ENCODE results near the gene FMNL2. TPM values are rescaled to one million over a fixed set of nuclear protein-coding genes. Genes with fewer than 3 reads are reported as not detected.

Gene FMNL2
- total RNA-seq, 1 donor from 2014 or later = 3.4 TPM

GRCh38 chr2:152678808-152679207 is 343.8 kb downstream of the FMNL2 start:
- DNase-seq (ENCODE audit: low spot score) (no peak), ATAC-seq (no peak)

GRCh38 chr2:152682663-152683062 is 347.7 kb downstream of the FMNL2 start:
- DNase-seq (ENCODE audit: low spot score) (no peak), ATAC-seq (no peak)

GRCh38 chr2:152683400-152683799 is 348.4 kb downstream of the FMNL2 start:
- DNase-seq (ENCODE audit: low spot score) (no peak), ATAC-seq (no peak)

GRCh38 chr2:152686321-152686720 is 351.3 kb downstream of the FMNL2 start:
- DNase-seq (ENCODE audit: low spot score) = no peak

GRCh38 chr2:152693033-152693432 is 358.1 kb downstream of the FMNL2 start:
- no peak for ATAC-seq
- DNase-seq (ENCODE audit: low spot score) = no peak

More at GRCh38 chr2:152686321-152686720, 351.3 kb downstream of the FMNL2 start:
- no peak for ATAC-seq

GRCh38 chr2:152694161-152694661 is 359.2 kb downstream of the FMNL2 start:
- ATAC-seq = peak; percentile 69
- no peak for DNase-seq (ENCODE audit: low spot score)

- DNase-seq (ENCODE audit: low spot score) (no peak), ATAC-seq (no peak)
Measured at GRCh38 chr2:152695763-152696162, 360.8 kb downstream of the FMNL2 start.

- ATAC-seq (no peak), DNase-seq (ENCODE audit: low spot score) (no peak)
Measured at GRCh38 chr2:152696476-152696875, 361.5 kb downstream of the FMNL2 start.

Other genes starting within 250 kb of the FMNL2 start
- 0.20 TPM for gene CACNB4, start 236.1 kb upstream of the FMNL2 start, total RNA-seq
- 12.4 TPM for gene STAM2, start 159.4 kb upstream of the FMNL2 start, total RNA-seq

Measured in left lobe of liver (tissue), 2 donors.